NCI-H146 (cell line): ENCODE data around the gene NCR2.

ENCODE experiments used
- DNase-seq: peaks from one replicate; lab custom pipeline; 2025; lab: John Stamatoyannopoulos, UW

NCR2 gene

GRCh38 chr6:41331401-41332150, 3.8 kb upstream of the NCR2 start:
- no peak for DNase-seq

- DNase-seq, result no peak
Observed at GRCh38 chr6:41332241-41332640, 3.2 kb upstream of the NCR2 start.

DNA sequence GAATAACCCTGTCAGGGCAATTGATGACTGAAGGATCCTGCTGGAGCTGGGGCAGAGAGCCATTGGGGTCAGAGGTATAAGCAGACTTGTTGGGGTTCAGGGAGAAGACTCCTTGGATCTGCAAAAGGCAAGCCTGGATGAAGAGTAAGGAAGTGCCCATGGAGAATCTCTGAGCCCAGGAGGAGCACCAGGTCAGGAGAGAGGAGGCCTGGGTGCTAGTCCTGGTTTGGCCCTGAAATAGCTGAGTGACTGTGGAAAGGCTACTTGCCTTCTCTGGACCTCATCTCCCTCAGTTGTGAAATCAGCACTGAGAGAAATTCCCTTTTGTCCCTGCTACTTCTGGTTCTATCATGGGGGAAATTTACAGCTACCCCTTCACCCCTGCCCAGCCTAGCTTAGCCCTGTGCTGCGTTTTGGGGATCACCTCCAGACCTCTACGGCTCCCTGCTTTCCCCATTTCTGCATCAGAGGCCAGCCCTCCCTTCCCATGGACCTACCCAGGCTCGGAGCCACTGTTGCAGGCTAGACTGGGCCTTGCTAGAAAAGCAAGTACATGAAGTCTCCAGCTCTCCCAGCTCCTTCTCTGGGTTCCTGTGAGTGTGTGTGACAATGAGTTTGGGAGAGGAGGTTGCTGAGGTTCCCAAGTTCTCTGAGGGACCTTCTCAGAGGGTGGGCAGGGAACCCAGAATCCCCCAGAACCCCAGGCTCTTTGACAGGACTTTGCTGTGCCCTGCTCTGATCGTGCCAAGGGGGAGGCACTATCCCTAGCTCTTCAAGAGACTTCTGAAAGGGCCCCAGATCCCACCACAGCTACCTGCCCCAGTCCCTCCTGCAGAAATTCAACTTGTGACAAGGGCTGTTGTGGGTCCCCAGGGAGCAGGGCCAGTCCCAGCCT, 2.3 kb upstream of the NCR2 start:
- no peak for DNase-seq

- no peak for DNase-seq
Observed at GRCh38 chr6:41334482-41335040, 847 bp upstream of the NCR2 start.

DNA sequence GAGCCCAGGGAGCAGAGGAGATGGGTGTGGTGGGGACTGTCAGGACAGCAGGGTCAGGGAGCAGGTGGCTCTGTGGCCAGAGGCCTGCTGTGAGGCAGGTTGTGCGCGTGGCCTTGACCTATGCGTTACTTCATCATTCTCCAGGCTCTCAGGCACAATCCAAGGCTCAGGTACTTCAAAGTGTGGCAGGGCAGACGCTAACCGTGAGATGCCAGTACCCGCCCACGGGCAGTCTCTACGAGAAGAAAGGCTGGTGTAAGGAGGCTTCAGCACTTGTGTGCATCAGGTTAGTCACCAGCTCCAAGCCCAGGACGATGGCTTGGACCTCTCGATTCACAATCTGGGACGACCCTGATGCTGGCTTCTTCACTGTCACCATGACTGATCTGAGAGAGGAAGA, 535 bp downstream of the NCR2 start:
- peak; percentile 88 for DNase-seq

GRCh38 chr6:41336824-41337223, 1.4 kb downstream of the NCR2 start:
- peak; percentile 84 for DNase-seq

DNA sequence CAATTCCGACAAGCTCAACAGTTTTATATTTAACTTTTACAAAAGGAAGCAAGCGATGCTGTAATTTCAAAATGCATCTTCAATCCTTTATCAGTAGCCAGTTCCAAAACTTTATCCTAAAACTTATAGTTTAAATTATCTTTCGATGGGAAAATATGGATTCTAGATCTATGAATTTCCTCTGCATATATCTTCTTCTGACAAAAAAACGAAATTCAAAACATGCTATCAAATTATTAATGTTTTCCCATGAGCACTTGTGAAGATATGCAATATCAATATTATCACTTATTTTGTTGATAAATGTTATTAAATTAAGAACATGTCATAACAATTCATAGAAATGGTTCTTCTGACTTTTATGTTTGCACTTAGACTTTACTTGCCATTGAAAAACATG, 2.3 kb downstream of the NCR2 start:
- DNase-seq, result no peak

DNA sequence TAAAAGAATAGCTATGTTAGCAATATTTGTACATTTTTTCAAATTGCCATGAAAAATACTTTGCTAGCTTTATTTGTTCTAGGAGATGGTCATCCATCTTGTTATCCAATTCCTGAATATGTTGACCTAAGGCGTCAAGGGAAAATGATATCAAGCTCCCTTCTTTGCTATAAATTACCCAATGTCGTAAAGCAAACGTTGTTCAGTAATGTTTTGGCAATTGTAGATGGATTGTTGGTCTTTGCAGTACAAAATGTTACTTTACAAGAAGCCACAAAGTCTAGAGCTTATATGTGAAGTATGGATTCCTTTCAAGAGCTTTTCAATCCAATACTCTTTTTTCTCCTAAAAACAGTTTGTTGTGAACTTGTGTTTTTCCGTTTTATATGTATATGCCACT, 3.3 kb downstream of the NCR2 start:
- no peak for DNase-seq

GRCh38 chr6:41341580-41341979, 6.2 kb downstream of the NCR2 start:
- no peak for DNase-seq

- no peak for DNase-seq
Observed at GRCh38 chr6:41342241-41342640, 6.8 kb downstream of the NCR2 start.

DNA sequence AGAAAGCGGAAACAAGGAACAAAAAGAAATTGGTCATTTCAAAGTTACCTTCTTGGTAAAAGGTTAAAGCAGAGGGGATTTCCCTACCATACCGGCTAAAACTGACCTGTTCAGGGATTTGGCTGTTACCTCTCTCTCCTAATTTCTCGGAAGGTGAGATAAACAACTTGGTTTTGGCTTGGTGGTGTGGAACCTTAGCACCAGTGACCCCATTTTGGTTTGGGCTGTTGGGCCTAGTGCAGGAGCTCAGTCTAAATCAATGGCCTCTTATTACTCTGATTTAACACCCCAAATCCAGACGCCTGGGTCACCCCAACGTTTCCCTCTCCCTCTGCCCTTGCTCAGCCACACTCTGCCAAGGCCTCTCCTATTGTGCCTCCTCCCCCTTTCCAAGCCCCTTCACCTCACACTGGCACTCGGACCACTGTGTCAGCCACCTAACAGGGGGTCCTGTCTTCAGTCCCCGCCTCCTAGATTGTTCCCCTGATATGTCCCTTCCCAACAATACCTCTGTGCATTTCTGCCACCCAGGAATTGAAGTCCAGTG, 8.3 kb downstream of the NCR2 start:
- DNase-seq, result no peak

DNA sequence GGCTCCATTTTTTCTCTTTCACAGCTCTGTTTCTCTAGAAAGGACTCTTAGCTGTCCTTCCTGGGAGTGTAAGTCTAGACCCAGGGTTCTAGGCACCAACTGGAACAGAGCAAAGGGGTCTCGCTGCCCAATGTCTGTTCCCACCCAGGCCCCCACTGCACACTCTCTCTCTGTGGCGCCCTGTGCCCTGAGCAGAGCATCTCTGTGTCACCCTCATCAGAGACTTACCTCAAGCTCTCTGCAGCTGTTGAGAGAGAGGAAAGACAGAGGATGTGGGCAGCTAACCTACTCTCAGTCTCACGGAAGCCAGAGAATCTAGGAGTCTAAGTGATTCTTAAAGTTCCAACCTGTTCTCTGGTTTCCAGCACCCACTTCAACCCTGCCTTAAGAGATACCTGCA, 9.5 kb downstream of the NCR2 start:
- DNase-seq, result no peak

GRCh38 chr6:41345901-41346300, 10.5 kb downstream of the NCR2 start:
- no peak for DNase-seq

- no peak for DNase-seq
Observed at GRCh38 chr6:41346441-41346840, 11.0 kb downstream of the NCR2 start.

GRCh38 chr6:41347378-41348050, 12.1 kb downstream of the NCR2 start:
- DNase-seq, result no peak

GRCh38 chr6:41348934-41349333, 13.5 kb downstream of the NCR2 start:
- DNase-seq, result no peak

GRCh38 chr6:41352396-41352795, 17.0 kb downstream of the NCR2 start:
- no peak for DNase-seq

DNA sequence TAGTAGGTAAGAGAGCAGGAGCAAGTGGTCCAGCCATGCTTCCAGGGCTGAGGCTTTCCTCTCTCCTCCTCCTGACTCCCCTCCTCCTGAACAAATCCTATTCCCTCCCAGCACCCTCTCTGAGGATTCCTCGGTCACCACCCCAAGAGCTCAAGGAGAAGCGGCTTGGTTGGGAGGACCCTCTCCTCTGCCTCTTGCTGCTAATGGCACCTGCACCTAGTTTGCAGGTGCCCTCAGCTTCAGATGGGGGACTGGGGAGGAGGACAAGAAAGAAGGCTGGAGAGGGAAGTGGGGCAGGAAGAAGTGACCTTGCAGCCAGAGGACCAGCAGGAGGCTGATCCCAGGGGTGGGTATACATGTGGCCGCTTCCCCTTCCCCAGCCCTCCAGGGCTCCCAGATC, 17.5 kb downstream of the NCR2 start:
- DNase-seq, result no peak

DNA sequence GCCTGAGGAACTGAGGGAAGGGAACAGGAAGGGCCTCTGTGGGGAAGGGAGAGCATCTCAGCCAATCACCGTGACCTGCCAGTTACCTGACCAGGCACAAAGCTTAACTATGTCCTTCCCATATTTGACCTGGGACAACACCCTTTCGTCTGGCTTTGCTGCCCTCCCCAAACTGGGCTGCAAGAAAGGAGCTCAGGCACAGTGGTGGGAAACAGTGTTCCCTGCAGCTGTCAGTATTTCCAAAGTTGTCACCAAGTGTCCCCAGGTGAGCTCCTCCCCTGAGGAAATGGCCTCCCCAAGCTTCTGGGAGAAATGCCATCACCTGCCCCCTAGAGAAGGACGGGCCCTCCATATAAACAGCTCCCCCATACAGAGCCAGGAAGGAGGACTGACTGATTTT, 17.9 kb downstream of the NCR2 start:
- DNase-seq, result no peak

DNA sequence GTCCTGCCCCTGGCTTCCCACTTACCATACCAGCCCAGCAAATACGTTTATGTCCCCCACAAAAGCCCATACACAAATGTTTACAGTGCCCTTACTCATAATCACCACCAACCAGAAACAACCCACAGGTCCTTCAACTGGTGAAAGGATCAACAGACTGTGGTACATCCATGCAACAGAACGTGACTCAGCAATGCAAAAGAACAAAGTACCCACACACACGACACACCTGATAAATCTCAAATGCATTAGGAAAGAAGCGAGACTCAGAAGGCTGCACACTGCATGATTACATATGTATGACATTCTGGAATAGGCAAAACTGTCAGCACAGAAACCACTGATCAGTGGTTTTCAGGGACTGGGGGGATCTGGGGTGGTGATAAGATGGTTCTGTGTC, 20.5 kb downstream of the NCR2 start:
- no peak for DNase-seq

DNA sequence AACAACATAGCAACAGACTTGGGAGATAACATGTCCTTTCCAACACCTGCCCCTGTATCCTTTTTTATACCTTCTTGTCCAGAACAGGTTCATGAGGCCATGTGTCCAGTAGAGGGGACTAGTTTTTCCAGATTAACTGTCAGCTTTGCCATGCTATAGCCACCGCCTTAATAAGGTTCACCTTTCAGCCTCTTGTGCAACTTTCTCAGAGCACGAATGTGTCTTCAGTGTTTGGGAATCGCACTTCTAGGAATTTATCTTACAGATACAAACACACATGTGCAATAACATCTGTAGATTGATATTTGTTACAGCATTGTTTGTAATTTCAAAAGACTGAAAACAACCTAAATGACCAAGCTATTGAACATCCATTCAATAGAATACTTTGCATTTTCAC, 21.4 kb downstream of the NCR2 start:
- DNase-seq, result peak; percentile 27

DNA sequence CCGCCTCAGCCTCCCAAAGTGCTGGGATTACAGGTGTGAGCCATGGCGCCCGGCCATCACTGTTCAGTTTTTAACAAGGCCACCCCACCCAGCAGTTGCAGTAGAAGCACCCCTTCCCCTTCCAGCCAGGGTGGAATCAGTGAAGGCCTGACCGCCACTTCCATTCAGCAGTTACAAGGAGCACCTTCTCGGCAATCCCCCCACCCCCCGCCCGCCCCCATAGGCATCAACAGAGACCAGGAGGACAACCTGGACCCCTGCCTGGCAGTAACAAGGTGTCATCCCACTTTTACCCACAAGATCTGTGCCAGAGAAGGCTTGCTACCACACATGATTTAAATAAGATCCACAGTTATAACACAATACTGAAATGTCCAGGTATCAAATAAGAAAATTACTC, 23.1 kb downstream of the NCR2 start:
- no peak for DNase-seq
